ENCODE measurements around the gene GMPPB.
A peak's percentile ranks its signal among the peaks of the same experiment; 100 is the strongest.
"Not testable (repeated sequence)": the region's sequence is repeated elsewhere in the genome, so short reads cannot be mapped to it uniquely, and the experiment has no call there.

GMPPB gene

DNA sequence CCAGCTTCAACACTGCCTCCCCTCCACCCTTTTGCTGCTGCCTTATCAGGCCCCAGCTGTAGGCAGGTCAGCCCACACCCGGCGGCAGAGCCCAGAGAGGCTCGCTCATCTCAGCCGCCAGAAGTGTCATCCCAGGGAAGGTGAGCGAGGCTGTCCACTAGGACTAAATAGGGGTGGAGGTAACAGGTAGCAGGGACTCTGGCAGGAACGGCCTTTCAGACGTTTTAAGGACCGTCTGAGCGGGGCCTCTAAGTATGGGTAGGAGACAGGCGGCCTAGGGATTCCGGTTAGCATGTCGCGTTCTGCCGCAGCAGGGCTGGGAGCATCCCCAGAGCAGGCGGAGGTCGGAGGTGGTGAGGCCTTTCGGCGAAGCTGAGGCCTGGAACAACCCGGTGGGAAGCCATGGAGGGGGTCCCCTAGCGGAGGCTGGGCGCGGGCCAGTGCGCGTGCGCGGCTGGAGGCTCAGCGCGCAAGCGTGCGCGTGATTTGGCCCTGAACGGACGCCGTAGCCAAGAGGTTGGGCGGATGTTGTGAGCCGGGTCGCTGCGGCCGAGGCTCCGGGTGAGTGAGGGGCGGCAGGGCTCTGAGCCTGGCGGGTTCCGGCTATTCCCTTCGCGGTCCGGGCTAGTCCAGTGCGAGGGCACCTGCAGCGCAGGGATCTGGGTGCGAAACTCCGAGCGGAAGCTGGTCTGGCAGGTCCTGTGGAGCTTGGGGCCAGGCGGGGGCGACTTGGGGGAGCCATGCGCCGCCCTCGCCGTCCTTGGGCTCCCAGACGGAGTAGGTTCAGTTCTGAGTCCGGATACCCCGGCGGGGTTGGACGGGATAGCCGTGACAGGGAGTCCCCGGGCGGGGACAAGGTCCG lies 34.5 kb downstream of the GMPPB start, which contains the start of the genes MST1 and RNF123:
Gene MST1, minus strand, starts transcription at position 429 of the 862 bp plus-strand sequence. CDS start 783 bp downstream, outside the sequence.
Gene RNF123, plus strand, starts transcription at position 512 of the 862 bp plus-strand sequence. CDS start 1,609 bp downstream, outside the sequence.
- peak; percentile 92 to 97 (median 94) for DNase-seq

DNA sequence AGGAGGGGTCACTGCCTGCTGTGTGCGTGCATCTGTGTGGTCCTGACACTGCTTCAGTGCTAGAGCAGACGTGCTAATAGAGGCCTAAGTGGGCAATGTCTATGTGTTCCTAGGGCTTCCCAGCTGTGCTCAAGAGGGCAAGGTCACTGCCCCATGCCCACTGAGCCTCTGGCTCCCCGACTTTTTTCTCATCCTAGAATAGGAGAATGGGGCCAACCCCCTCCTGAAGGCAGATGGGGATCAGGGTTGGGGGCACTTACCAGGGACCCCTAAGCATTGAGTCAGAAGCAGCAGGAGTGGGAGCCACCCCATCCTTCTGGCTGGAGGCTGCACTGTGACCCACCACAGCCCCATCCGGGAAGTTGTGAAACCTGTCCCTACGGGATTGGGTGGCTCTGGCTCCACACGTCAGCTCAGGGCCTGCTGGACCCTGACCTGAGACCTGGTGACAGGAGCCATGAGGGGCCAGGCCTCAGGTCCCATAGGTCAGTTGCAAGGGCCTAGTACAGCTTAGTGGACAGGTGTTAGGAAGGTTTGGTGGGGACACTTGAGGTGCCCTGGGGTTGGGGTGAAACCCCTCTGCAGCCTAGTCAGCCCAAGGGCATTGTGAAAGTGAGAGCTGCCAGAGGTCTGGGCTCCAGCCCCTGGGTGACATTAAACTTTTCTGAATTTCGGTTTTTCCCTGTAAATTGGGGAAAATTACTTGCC lies 35.3 kb downstream of the GMPPB start:
- not testable (repeated sequence) for DNase-seq

DNA sequence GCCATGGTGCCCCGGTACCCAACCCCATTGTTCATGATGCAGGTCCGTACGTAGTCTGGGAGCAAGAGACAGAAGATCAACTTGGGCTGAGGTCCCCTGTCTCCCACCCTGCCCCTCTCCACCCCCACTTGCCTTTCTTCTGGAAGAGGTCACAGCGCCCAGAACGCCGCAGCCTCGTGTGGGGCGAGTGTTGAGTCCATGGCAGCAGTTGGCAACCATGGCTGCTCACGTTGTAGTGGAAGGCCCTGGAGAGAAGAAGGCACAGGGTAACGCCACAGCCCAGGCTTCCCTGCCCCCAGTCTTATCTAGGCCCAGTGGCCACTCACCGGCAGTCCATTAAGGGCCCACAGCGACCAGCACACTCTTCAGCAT lies 36.3 kb downstream of the GMPPB start:
- not testable (repeated sequence) for DNase-seq

DNA sequence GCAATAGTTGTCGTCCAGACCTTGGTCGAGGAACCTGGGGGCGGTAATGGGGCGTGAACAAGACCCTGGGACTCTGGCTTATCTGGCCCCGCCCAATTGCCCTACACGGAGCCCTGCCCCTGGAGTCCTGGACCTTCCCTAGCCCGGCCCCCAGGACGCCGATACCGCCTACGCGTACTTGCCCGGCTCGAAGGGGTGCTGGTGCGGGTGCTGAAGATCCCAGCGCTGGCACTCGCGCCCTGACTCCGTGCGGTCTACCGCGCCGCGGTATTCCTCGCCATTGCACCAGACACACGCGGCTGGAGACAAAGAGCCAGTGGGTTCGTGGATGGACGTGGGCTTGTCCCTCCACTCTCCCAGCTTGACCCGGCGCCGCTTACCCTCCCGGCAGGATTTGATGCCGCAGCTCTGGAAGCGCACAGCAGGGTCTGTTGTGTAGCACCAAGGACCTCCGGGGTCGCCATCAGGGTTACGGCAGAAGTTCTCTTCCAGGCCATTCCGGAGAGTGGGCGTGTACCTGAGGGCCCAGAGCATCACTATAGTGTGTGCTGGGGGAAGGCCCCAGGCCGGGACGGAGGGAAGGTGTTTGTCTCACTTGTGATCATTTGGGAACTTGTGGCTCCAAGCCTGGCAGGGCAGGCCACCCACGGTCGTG lies 36.9 kb downstream of the GMPPB start:
- peak; percentile 40 to 74 (median 57) for DNase-seq

DNA sequence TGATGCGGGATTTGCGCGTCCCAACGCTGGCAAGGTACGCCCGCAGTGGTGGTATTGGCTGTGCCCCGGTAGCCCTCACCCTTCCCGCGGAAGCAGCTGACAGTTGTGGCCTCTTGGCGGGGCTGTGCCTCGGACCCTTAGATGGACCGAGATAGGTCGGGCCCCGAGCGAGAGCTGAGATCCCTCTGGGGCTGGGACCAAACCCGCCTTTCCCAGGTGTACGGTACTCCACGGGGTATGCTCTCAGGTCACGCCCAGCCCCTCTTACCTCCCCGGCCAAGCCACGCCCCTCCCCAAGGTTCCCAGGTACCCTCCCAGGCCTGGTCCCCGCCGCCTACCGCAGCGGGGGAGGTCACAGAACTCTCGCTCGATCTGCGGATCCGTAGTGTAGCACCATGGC lies 37.4 kb downstream of the GMPPB start:
- not testable (repeated sequence) for DNase-seq

DNA sequence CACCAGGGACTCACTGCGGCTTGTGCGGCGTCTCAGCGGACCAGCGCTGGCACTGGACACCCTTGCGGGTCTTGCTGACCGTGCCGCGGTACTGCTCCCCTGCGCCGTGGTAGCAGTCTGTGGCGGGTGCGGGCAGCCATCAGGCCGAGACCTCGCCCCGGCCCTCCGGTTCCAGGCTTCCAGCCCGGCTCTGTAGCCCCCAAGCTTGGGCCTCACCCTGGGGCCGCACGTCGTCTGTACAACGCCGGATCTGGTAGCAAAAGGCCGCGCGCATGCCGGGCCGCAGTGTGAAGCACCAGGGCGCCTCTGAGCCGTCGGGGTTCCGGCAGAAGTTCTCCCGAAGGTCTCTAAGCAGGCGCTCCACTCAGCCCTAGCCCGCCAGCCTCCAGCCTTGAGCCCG lies 37.9 kb downstream of the GMPPB start:
- peak in 2 of 4 experiments; percentile 7 to 20 for DNase-seq

DNA sequence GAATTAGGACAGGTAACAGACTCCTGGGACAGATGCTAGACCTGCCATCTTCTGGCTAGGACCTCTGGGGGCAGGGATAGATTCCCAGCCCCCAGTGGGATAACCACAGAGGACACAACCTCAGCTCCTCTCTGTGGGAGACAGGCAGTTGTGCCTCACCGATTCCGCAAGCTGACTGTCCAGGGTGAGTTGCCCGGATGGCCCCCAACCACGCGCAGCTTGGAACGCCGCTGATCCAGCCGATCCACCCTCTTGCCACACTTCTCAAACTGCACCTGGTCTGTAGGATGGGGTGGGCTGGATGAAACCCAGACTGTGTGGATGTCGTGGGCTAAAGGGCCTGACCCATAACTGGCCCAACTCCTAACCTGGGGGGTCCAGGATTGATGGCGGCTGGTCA lies 38.6 kb downstream of the GMPPB start:
- DNase-seq: not testable (repeated sequence)

DNA sequence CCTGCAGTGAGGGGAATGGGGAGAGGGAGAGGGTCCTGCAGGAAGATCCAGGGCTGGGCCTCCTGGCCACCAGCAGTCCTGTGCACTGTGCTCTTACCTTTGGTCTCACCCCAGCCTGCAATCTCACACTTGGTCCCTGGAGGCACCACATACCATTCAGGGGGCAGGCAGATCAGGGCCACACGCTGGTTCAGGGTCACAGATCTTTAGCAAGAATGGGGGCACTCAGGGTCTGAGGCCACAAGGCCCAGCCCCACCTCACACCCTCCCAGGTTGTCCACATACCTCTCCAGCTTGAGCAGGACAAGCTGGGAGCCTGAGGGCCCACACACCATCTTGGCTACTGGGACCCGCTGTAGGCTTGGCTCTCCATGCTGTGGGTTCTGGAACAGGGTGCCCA lies 39.3 kb downstream of the GMPPB start:
- DNase-seq: not testable (repeated sequence)

DNA sequence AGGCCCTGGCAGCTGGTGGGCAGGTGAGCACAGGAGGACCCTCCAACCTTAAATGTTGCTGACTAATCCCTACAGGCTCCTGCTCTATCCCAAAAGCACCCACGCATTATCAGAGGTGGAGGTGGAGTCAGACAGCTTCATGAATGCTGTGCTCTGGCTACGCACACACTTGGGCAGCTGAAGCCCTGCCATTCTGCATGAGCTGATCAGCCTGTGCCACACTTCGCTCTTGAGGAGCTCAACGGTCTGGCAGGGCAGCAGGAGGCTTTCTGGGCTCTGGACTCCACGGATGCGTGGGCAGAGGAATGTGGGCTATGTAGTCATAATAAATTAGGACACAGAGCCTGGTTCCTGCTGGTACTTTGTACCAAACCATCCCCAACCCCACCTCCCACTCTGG lies 40.6 kb downstream of the GMPPB start:
- no peak for DNase-seq

DNA sequence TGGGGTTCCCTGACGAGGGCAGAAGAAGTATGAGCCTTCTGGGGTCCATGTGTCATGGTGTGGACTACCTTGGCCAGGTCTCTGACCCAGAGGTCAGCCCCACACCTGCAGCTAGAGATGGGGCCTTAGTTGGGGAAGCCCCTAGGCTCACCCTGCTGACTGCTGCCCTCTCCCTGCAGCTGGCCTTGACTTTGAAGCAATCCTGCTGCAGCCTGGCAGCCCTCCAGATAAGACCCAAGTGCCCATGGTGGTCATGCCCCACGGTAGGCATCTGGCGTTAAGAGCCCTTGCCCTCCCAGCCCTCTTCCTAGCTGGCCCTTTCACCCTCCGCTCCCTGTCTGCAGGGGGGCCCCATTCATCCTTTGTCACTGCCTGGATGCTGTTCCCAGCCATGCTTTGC lies 42.2 kb downstream of the GMPPB start:
- no peak for DNase-seq

DNA sequence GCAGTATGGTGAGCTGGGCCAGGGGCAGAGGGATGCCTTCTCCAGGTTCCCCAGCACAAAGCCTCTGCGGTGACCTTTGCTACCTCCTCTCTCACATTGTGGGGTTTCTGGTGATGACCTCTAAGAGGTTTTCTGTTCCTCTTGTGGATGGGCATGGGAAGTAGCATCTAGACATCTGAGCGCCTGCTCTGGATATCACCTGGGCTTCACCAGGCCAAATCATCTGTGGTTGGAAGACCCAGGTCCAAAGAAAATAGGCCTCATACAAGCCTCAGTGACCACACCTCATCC lies 42.6 kb downstream of the GMPPB start:
- DNase-seq: no peak

DNA sequence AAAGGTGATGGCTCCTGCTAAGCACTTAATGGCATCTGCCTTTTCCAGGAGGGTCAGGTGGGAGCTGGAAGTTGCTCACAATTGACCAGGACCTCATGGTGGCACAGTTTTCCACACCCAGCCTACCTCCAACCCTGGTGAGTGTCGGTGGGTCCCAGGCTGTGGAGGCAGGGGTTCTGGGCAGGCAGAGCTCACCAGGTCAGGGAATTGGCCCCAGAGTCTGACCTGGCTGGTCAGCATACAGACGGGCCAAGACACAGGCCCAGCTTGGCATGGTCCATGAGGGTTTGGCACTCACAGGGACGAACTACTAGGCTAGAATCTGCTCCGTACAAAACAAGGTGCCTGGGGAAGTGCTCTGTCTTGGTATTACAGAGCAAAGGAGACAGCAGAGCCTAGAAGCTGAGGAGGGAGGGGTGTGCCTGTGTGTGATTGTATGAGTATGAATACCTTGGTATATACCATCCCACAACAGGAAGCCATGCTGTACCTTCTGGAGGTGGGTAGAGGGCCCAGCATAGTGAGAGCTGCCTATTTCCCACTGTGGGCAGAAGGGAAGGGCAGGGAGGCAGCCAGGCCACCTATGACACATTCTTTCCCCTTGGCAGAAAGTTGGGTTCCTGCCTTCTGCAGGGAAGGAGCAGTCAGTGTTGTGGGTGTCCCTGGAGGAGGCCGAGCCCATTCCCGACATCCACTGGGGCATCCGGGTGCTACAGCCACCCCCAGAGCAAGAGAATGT lies 43.1 kb downstream of the GMPPB start:
- DNase-seq: no peak

DNA sequence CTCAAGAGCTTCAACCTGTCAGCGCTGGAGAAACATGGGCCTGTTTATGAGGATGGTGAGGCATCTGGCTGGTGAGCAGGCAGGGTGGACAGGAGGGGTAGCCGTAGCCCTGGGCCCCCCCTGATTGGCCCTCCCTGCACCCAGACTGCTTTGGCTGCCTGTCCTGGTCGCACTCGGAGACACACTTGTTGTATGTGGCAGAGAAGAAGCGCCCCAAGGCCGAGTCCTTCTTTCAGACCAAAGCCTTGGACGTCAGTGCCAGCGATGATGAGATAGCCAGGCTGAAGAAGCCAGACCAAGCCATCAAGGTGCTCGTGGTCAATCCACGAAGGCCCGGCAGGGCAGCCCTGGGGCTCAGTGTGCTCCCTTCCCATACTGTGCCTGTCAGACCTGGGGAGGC lies 47.8 kb downstream of the GMPPB start:
- DNase-seq: no peak

DNA sequence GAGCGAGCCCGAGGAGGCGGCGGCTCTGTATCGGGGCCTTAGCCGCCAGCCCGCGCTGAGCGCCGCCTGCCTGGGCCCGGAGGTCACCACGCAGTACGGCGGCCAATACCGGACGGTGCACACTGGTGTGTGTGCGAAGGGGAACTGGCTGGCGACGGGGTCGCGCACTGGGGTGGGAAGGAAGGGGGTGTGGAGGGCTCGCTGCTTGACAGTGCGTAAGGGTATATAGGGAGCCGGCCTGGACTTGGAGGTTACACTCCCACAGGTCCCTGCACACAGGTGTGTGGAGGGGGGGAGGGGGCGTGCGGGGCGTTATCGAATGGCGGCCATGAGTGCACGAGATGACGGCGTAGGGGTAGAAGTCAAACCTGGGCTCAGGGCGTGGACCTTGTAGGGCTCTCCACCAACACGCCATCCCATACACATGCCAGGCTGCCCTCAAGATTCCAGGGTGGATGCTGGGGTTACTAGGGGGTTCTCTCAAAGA lies 49.2 kb downstream of the GMPPB start:
- no peak for DNase-seq

DNA sequence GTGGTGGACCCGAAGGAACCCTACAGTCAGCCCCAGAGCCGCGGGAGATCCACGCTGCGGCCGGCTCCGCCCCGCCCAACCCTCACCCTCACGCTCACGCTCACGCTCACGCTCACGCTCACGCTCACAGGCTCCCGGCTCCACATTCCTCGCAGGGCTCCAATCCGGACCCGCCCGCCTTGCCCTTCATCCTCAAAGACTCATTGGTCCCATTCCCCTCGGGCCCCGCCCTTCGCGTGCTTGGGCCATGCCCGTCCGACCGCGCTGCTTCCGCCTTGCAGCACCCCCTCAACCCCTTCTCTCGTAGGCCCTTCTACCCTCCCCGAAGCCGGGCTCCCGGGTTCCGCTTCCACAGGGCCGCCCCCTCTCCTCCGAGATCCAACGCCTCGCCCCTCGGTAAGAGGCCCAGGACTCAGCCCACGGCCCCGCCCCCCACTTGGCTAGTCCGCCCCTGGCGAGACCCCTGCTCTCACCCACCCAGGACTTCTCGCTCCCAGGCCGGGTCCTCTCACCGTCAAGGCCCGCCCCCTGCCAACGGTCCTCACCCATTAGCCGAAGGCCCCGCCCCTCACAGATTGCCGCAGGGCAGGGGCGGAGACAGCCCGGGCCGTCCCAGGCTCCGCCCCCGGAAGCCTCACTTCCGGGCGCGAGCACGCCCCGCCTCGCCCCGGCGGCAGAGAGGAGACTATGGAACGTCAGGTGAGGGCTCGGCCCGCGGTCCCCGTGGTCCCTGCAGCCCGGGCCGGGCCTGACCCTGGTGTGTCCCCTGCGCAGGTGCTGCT lies 49.8 kb downstream of the GMPPB start, which contains the start of gene APEH:
Gene APEH, plus strand, starts transcription at position 637 of the 782 bp plus-strand sequence. Its CDS starts 51 bp downstream, at position 688.
- peak; percentile 98 to 99 (median 98) for DNase-seq

DNA sequence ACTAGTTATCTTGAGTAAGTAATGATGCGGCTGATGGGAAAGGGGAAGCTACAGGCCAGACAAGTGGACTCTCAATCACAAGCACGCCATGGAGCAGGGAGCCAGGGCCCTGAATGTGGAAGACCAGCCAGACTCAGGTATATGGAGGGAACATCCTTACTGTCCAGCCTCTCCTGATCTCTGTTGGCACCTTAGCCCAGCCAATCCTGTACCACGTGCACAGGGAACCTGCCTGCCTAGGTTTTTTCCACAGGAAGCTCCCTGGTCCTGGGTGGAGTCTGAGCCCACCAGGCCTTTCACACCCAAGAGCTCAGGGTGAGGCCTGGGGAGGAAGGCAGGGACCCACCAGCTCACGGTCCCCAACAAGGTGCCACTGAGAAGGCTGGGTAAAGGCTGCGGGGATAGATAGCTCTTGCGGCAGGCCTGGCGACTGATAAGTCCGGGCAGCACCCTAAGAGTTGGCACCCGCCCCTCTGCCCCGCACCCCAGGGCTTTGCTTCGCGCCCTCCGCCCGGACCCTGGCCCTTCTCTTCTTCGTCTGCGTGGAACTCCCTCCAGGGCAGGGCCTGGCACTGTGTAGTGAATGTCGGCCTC lies 50.5 kb downstream of the GMPPB start:
- DNase-seq: peak; percentile 22 to 56 (median 33)

DNA sequence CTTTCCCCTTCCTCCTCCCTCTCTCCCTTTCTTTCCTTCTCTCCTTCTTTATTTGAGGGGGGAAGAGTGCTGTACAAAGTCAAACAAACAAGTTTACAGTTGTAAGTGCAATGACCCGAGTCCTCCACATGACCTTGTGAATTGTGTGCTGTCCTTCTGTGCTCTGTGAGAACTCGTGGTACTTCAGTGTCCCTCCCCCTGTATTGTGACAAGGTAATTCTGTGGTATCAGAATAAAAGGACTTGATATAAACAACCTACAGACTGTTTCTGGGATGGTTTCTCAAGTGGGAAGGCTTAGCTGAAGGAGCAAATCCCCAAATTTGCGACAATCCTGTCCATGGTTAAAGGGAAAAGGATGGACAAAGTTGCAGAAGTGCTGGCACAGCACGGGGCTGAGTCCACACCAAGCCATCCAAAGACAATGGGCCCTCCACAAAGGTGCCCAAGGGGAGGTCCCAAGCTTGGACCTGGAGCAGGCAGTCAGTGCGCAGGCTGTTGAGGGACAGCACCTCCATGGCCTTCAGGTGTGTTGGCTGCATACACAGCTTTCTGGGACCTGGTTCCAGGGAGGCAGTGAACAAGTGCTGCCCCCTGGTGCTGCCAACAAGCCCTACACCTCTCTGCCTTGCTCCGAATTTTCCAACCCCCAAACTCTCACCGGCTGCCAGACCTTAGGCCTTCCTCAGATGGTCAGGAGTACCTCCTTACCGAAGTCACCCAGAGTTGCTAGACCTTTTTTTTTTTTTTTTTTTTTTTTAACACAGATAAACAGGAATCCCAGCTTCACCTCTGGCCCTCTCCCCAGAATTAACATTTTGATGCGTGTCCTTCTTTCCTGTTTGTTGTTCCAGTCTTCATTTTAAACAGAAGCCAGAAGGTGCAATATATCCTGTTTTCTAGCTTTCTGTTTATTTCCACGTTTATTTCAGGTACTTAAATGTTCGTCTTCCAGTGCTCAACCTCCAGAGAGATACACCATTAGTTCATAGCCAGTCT lies 52.2 kb downstream of the GMPPB start:
- peak; percentile 63 to 75 (median 69) for DNase-seq

DNA sequence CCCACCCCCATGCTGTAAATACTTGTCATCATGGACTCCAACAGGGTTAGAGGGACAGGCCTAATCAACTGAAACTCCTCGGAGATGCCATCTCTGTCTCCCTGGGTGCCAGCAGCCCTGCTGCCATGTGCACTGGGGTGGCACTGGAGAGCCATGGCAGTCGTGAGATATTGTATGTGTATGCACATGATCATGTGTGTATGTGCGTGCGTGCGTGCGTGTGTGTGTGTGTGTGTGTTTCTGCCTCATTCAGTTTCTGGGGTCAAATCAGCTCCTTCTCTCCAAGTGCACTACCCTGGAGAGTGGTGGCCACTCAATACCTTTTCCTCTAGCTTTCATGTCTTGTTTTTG lies 52.8 kb downstream of the GMPPB start:
- no peak for DNase-seq
